ENCODE results near the gene PMEPA1.

DNA sequence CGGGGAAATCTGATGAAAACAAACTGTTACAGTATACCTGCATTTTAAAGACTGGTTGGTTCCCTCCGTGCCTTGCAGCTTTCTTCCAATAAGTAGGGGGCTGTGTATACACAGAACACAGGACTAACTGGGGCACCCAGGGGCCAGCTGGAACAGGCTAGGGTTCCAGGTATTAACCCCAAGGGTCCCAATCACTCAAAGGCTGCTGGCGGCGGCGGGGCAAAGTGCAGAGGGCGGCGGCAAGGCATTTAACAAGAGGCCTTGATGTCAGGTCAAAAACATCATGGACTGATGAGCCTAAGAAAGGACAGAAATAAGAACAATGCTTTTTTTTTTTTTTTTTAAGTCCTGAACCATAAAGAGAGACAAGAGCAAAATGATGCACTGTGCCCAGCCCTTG is 2.5 kb downstream of the PMEPA1 start:
- no peak for TF ChIP-seq EZH2 (IDR thresholded peaks at IDR 0.05)
- TF ChIP-seq POLR2AphosphoS5 (IDR thresholded peaks at IDR 0.05; ENCODE audit: borderline replicate concordance, low read depth, low read length): no peak
- no peak for TF ChIP-seq FOXP2 (optimal IDR thresholded peaks at IDR 0.05; ENCODE audit: control extremely low read depth, extremely low read length, insufficient read depth)
